Keratinocyte (primary cell): ENCODE measurements around the gene CACNB4. TPM values are rescaled to one million over a fixed set of nuclear protein-coding genes. Genes with fewer than 3 reads are reported as not detected.

Experiments used
- DNase-seq: peaks from one replicate; pipeline ENCODE4 v3.0.0-alpha.2; 2011; ENCODE audit warnings: low read depth, missing footprints, low spot score
- FAIRE-seq: peaks from 2 replicates; lab custom pipeline; 2011; peaks lifted over from hg19 to GRCh38; lab: Jason Lieb, UNC
- H2AFZ ChIP-seq: 2 replicates; pipeline ENCODE4 v1.6.0; 2012; ENCODE audit warnings: low read length, control low read depth, inconsistent platforms; ENCODE audit not compliant: control insufficient read depth
- H3K27ac ChIP-seq: 2 replicates; pipeline ENCODE4 v1.5.1; 2011; ENCODE audit warnings: low read length; ENCODE audit not compliant: control insufficient read depth, insufficient read depth
- H3K27me3 ChIP-seq: 3 replicates; pipeline ENCODE4 v1.6.0; 2011; ENCODE audit warnings: low read length; ENCODE audit not compliant: control insufficient read depth, insufficient read depth; ENCODE audit errors: extremely low read depth
- H3K36me3 ChIP-seq, 2 experiments: 2 replicates in 1 of 2; 3 replicates in 1 of 2; pipeline ENCODE4 v1.5.1; 2011; ENCODE audit warnings: low read length in 2 of 2, mild to moderate bottlenecking in 1 of 2; ENCODE audit not compliant: control insufficient read depth in 2 of 2, insufficient read depth in 2 of 2; ENCODE audit errors: extremely low read depth in 1 of 2
- H3K4me1 ChIP-seq: 3 replicates; pipeline ENCODE4 v1.5.1; 2011; ENCODE audit warnings: low read length; ENCODE audit not compliant: control insufficient read depth, insufficient read depth; ENCODE audit errors: extremely low read depth
- H3K4me2 ChIP-seq: 3 replicates; pipeline ENCODE4 v1.6.0; 2011; ENCODE audit warnings: low read depth, low read length; ENCODE audit not compliant: control insufficient read depth, insufficient read depth; ENCODE audit errors: extremely low read depth
- H3K4me3 ChIP-seq, 3 experiments: fragments of 200-600 bp in 1 of 3; sonication (generic) in 1 of 3; 2 replicates in 2 of 3; 3 replicates in 1 of 3; pipeline ENCODE4 v1.5.1; 2011 to 2016; ENCODE audit warnings: low read length in 3 of 3, mild to moderate bottlenecking in 3 of 3, control low read depth in 2 of 3, inconsistent platforms in 1 of 3, low read depth in 1 of 3, mixed read lengths in 1 of 3, mixed run types in 1 of 3, moderate library complexity in 1 of 3; ENCODE audit not compliant: control insufficient read depth in 2 of 3, insufficient read depth in 2 of 3; ENCODE audit errors: extremely low read depth in 1 of 3
- H3K79me2 ChIP-seq: 2 replicates; pipeline ENCODE4 v1.6.0; 2012; ENCODE audit warnings: low read length; ENCODE audit not compliant: control insufficient read depth, insufficient read depth
- H3K9ac ChIP-seq: 3 replicates; pipeline ENCODE4 v1.6.0; 2011; ENCODE audit warnings: low read length; ENCODE audit not compliant: control insufficient read depth, insufficient read depth; ENCODE audit errors: extremely low read depth
- H3K9me1 ChIP-seq: 3 replicates; pipeline ENCODE4 v1.6.0; 2011; ENCODE audit warnings: low read length; ENCODE audit not compliant: control insufficient read depth, insufficient read depth; ENCODE audit errors: extremely low read depth
- H3K9me3 ChIP-seq: 2 replicates; pipeline ENCODE4 v1.5.1; 2012; ENCODE audit warnings: low read depth, low read length; ENCODE audit not compliant: control insufficient read depth
- H4K20me1 ChIP-seq: 3 replicates; pipeline ENCODE4 v1.6.0; 2011; ENCODE audit warnings: low read length; ENCODE audit not compliant: control insufficient read depth, insufficient read depth; ENCODE audit errors: extremely low read depth
- EZH2 ChIP-seq: IDR thresholded peaks from one replicate; pipeline ENCODE4 v1.6.1; 2012; ENCODE audit warnings: inconsistent platforms, mild to moderate bottlenecking, low read length, moderate library complexity
- dilution Hi-C: fragments of 300-500 bp; cut with MboI; formaldehyde crosslinking; loops from one replicate; pipeline ENCODE4 v1.7.0; 2020; ENCODE audit warnings: low sequenced_read_pairs; ENCODE audit not compliant: extremely low pct_ligation_motif_present
- polyA plus RNA-seq, 5 experiments: library from polyadenylated mRNA; depleted of rRNA in 3 of 5; stranded (reverse) in 3 of 5; stranded (forward) in 1 of 5; unstranded in 1 of 5; fragments of >200 nt; gene quantifications; 1 replicate in 1 of 5; 2 replicates in 3 of 5; 3 replicates in 1 of 5; pipeline versions ENCODE4 v1.2.1 to v1.2.3, GENCODE V29; 2011 to 2012; ENCODE audit warnings: missing spikeins in 2 of 5, low read depth in 1 of 5, low replicate concordance in 1 of 5
- TF ChIP-seq, protein P1 (sequence below), 3 experiments: IDR thresholded peaks in 1 of 3; conservative IDR thresholded peaks in 1 of 3; optimal IDR thresholded peaks in 1 of 3; 2 replicates in 2 of 3; 3 replicates in 1 of 3; pipeline versions ENCODE3 to v1.5.1; 2011; ENCODE audit warnings: low read length in 3 of 3, mild to moderate bottlenecking in 3 of 3, moderate library complexity in 2 of 3, control low read depth in 1 of 3, inconsistent platforms in 1 of 3; ENCODE audit not compliant: insufficient read depth in 2 of 3; ENCODE audit errors: extremely low read depth in 1 of 3

Gene CACNB4
- polyA plus RNA-seq, 1 donor (not counting 4 experiments of a cell fraction or from before 2014, with no cell fraction given), result 0.30 TPM

DNA sequence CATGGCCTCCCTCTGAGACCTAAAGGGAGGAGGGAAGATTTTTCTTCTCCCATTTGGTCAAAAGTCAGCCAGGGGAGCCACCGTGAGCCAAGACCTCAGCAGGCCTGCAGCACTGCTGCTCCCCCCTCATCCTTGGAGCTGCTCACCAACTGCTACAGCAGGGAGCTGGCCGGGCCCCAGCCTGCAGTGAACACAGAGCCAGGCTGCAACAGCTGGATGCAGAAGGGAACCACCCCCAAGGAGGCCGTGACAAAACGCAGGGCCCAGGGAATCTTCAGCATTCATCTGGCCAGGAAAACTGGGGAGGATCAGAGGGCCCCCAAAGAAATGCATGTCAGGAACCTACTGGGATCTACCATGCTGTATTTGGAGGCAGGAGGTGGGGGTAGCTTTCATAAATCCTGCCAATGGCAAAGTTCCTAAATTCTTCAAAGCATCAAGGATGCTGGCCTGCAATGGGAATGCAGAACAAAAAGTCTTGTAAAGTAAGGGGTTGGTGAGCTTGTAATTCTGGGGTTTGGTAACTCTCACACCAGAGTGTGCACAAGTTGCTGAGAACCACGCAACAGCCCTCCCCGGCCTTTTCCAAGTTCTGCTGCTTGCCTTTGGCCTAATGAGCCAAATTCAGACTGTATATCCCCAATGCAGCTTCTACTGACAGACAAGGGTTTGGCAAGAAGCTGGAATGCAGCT lies 61.0 kb downstream of the CACNB4 start:
- no peaks in the 10 kb centered on the region for H4K20me1 ChIP-seq
- H3K79me2 ChIP-seq, result no peaks in the 10 kb centered on the region
- no peak overlapping the region for H3K27ac ChIP-seq
- DNase-seq, result no peak
- no peaks in the 10 kb centered on the region for H3K36me3 ChIP-seq
- no peak overlapping the region for H3K4me3 ChIP-seq
- H3K9me3 ChIP-seq, result no peaks in the 10 kb centered on the region
- no peaks in the 10 kb centered on the region for H3K4me1 ChIP-seq
- H2AFZ ChIP-seq, result no peak overlapping the region
- FAIRE-seq, result no peak
- dilution Hi-C loops, result no loop called here
- peaks cover 5% of the 10 kb centered on the region for H3K27me3 ChIP-seq
- no peak overlapping the region for H3K9ac ChIP-seq
- H3K4me2 ChIP-seq, result no peak overlapping the region
- no peak for TF ChIP-seq EZH2
- TF ChIP-seq, protein P1, sequence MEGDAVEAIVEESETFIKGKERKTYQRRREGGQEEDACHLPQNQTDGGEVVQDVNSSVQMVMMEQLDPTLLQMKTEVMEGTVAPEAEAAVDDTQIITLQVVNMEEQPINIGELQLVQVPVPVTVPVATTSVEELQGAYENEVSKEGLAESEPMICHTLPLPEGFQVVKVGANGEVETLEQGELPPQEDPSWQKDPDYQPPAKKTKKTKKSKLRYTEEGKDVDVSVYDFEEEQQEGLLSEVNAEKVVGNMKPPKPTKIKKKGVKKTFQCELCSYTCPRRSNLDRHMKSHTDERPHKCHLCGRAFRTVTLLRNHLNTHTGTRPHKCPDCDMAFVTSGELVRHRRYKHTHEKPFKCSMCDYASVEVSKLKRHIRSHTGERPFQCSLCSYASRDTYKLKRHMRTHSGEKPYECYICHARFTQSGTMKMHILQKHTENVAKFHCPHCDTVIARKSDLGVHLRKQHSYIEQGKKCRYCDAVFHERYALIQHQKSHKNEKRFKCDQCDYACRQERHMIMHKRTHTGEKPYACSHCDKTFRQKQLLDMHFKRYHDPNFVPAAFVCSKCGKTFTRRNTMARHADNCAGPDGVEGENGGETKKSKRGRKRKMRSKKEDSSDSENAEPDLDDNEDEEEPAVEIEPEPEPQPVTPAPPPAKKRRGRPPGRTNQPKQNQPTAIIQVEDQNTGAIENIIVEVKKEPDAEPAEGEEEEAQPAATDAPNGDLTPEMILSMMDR (optimal IDR thresholded peaks at IDR 0.05 in 1 of 3, IDR thresholded peaks at IDR 0.05 in 1 of 3, conservative IDR thresholded peaks at IDR 0.05 in 1 of 3; ENCODE audit: extremely low read depth in 1 of 3, insufficient read depth in 2 of 3, low read length in 3 of 3), result no peak
- H3K9me1 ChIP-seq, result no peaks in the 10 kb centered on the region

DNA sequence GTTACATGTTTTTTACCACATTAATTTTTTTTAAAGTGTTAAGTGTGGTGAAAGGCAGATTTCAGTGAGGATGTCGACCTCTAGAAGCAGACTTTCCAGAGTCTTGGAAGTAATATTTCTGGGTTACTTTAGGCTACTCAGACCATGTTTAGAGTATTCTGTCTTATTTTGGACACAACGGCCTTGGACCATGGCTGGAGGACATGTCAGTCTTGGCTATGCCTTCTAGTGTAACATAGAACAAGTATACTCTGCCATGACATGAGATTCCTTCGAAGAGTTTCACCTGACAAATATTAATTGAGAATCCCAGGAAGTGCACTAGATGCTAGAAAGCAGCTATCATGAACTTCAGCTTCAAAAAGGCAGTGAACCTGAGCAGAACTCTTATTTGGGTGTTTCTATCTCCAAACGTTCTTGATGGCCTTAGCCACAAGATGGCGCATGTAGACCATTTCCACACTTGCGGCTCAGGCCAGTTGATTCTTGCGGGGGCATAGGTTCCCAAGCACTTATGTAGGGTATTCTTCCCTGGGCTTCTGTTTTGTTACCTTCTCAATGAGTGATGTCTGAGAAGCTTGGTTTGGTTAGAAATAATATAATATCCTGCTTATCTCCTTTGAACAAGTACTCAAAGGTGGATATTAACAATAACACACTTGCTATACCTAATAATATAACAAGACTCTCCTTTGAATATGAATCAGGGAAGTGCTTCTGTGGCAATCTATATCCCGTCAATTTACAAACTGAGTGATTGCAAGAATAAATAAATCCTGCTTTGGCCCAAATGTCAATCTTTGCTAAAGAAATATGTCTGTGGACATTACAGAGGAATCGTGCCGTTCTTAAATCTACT lies 62.0 kb downstream of the CACNB4 start:
- H3K4me1 ChIP-seq, result no peaks in the 10 kb centered on the region
- H2AFZ ChIP-seq, result no peak overlapping the region
- no peak overlapping the region for H3K4me2 ChIP-seq
- no peaks in the 10 kb centered on the region for H3K9me3 ChIP-seq
- no peak overlapping the region for H3K4me3 ChIP-seq
- no peak overlapping the region for H3K9ac ChIP-seq
- no peaks in the 10 kb centered on the region for H3K36me3 ChIP-seq
- H3K27me3 ChIP-seq, result peaks cover 5% of the 10 kb centered on the region
- dilution Hi-C loops, result no loop called here
- FAIRE-seq (peak; percentile 94), DNase-seq (peak; percentile 9)
- H3K9me1 ChIP-seq, result no peaks in the 10 kb centered on the region
- no peaks in the 10 kb centered on the region for H4K20me1 ChIP-seq
- TF ChIP-seq, protein P1 (optimal IDR thresholded peaks at IDR 0.05 in 1 of 3, IDR thresholded peaks at IDR 0.05 in 1 of 3, conservative IDR thresholded peaks at IDR 0.05 in 1 of 3; ENCODE audit: extremely low read depth in 1 of 3, insufficient read depth in 2 of 3, low read length in 3 of 3), result peak; percentile 79 to 86 (median 82)
- TF ChIP-seq EZH2, result no peak
- H3K27ac ChIP-seq, result no peak overlapping the region
- no peaks in the 10 kb centered on the region for H3K79me2 ChIP-seq
